Measurements from ENCODE around the gene RILPL2.

- TF ChIP-seq CTCF (IDR thresholded peaks at IDR 0.05; ENCODE audit: low read depth, low read length) (no peak), POLR2A (IDR thresholded peaks at IDR 0.05; ENCODE audit: extremely low read depth, insufficient read length) (no peak)
Measured at GRCh38 chr12:123404581-123404980, 31.9 kb downstream of the RILPL2 start.

Measured in NB4 (cell line).